ENCODE data around the gene USP11. TPM values are rescaled to one million over a fixed set of nuclear protein-coding genes. Genes with fewer than 3 reads are reported as not detected.

The USP11 gene
- total RNA-seq, 1 donor from 2014 or later = 89.2 TPM

DNA sequence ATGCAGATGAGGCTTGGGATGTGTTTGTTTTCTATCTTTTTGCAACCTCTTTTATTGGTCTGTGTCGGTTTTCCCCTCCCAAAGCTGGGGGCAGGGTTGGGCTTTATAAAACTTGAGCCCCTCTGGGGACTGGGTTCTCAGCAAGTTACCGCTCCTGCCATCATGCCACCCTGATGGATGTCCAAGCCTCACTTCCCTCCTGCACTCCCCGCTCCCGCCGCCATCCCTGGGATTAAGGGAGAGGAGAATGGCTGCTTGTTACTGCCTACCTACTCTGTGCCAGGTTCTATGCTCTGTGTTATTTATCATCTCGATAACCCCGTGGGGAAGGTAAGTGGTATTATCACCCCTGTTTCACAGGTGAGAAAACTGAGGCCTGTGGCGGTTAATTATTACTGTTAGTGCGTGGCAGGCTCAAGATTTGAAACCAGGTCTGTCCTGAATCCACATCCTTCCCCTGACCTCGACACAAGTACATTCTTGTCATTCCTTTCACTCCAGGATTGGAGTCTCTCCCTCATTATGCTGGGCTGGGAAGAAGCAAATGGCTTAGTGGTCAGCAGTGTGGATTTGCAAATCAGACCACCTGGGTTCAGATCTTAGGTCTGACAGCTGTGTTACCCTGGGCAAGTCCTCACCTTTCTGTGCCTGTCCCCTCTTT is 34.7 kb upstream of the USP11 start:
- POLR2A ChIA-PET = no interaction called here
- intact Hi-C loops (cut with micrococcal nuclease) = no loop called here
- Mint-ChIP-seq H3K9me3 (no peaks in the 10 kb centered on the region), H3K36me3 (ENCODE audit: low read depth) (peaks cover 59% of the 10 kb centered on the region), H3K27ac (no peak overlapping the region), H3K4me1 (peaks cover 38% of the 10 kb centered on the region), H3K4me3 (no peak overlapping the region), H3K27me3 (no peaks in the 10 kb centered on the region)
- ATAC-seq (ENCODE audit: low read depth) = no peak
- no peak for DNase-seq
- CTCF ChIA-PET = no interaction called here
- TF ChIP-seq, protein P1, sequence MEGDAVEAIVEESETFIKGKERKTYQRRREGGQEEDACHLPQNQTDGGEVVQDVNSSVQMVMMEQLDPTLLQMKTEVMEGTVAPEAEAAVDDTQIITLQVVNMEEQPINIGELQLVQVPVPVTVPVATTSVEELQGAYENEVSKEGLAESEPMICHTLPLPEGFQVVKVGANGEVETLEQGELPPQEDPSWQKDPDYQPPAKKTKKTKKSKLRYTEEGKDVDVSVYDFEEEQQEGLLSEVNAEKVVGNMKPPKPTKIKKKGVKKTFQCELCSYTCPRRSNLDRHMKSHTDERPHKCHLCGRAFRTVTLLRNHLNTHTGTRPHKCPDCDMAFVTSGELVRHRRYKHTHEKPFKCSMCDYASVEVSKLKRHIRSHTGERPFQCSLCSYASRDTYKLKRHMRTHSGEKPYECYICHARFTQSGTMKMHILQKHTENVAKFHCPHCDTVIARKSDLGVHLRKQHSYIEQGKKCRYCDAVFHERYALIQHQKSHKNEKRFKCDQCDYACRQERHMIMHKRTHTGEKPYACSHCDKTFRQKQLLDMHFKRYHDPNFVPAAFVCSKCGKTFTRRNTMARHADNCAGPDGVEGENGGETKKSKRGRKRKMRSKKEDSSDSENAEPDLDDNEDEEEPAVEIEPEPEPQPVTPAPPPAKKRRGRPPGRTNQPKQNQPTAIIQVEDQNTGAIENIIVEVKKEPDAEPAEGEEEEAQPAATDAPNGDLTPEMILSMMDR (IDR thresholded peaks at IDR 0.05) = no peak

GRCh38 chrX:47198687-47199080 is 34.1 kb upstream of the USP11 start:
- ATAC-seq (ENCODE audit: low read depth) (no peak), DNase-seq (no peak)
- no peak overlapping the region for H3K27ac Mint-ChIP-seq
- intact Hi-C loops (cut with micrococcal nuclease) = no loop called here
- TF ChIP-seq, protein P1 (IDR thresholded peaks at IDR 0.05) = no peak
- no peak overlapping the region for H3K4me3 Mint-ChIP-seq
- POLR2A ChIA-PET = no interaction called here
- H3K9me3 Mint-ChIP-seq = no peaks in the 10 kb centered on the region
- H3K4me1 Mint-ChIP-seq = peaks cover 32% of the 10 kb centered on the region
- no peaks in the 10 kb centered on the region for H3K27me3 Mint-ChIP-seq
- CTCF ChIA-PET = no interaction called here
- peaks cover 61% of the 10 kb centered on the region for H3K36me3 Mint-ChIP-seq (ENCODE audit: low read depth)

- Mint-ChIP-seq H3K36me3 (ENCODE audit: low read depth) (peaks cover 63% of the 10 kb centered on the region), H3K27ac (no peak overlapping the region), H3K4me1 (peaks cover 29% of the 10 kb centered on the region), H3K27me3 (no peaks in the 10 kb centered on the region), H3K4me3 (no peak overlapping the region), H3K9me3 (no peaks in the 10 kb centered on the region)
- intact Hi-C loops (cut with micrococcal nuclease) = no loop called here
- ChIA-PET POLR2A (interaction anchor here (0.7 kb wide), 2 partner anchors 19 to 20 kb away, joined by 3 to 4 read pairs; no protein-coding TSS in a partner anchor), CTCF (no interaction called here)
- TF ChIP-seq, protein P1 (IDR thresholded peaks at IDR 0.05) = no peak
- DNase-seq = no peak
- no peak for ATAC-seq (ENCODE audit: low read depth)
Measured at GRCh38 chrX:47199286-47199685, 33.5 kb upstream of the USP11 start.

- Mint-ChIP-seq H3K27ac (peak overlapping the region; percentile 41), H3K9me3 (no peaks in the 10 kb centered on the region), H3K4me3 (no peak overlapping the region), H3K4me1 (peaks cover 18% of the 10 kb centered on the region), H3K27me3 (no peaks in the 10 kb centered on the region), H3K36me3 (ENCODE audit: low read depth) (peaks cover 68% of the 10 kb centered on the region)
- ChIA-PET CTCF (no interaction called here), POLR2A (interaction anchor here (0.5 to 0.6 kb wide), 2 partner anchors 37 to 135 kb away, joined by 3 to 6 read pairs; no protein-coding TSS in a partner anchor)
- TF ChIP-seq, protein P1 (IDR thresholded peaks at IDR 0.05) = no peak
- DNase-seq = no peak
- intact Hi-C loops (cut with micrococcal nuclease) = no loop called here
- no peak for ATAC-seq (ENCODE audit: low read depth)
Measured at GRCh38 chrX:47200385-47201150, 32.2 kb upstream of the USP11 start.

GRCh38 chrX:47201345-47201944 is 31.4 kb upstream of the USP11 start:
- TF ChIP-seq, protein P1 (IDR thresholded peaks at IDR 0.05) = no peak
- Mint-ChIP-seq H3K9me3 (no peaks in the 10 kb centered on the region), H3K27me3 (no peaks in the 10 kb centered on the region), H3K36me3 (ENCODE audit: low read depth) (peaks cover 70% of the 10 kb centered on the region), H3K27ac (no peak overlapping the region), H3K4me3 (no peak overlapping the region), H3K4me1 (peaks cover 9% of the 10 kb centered on the region)
- ChIA-PET POLR2A (interaction anchor here (0.5 kb wide), 1 partner anchor 36 kb away, joined by 6 read pairs; no protein-coding TSS in a partner anchor), CTCF (no interaction called here)
- intact Hi-C loops (cut with micrococcal nuclease) = no loop called here
- no peak for ATAC-seq (ENCODE audit: low read depth)
- no peak for DNase-seq

Data from activated B cell treated with CpG ODN at 0.5 μM for 24 hours (primary cell).